IMR-90 (cell line): Measurements from ENCODE around the gene PDE5A. TPM values are rescaled to one million over a fixed set of nuclear protein-coding genes. Genes with fewer than 3 reads are reported as not detected.
A peak's percentile ranks its signal among the peaks of the same experiment; 100 is the strongest.

Experiments used
- ATAC-seq: fragments of 200-7000 bp; cut with Tn5 transposase; 2 replicates; pipeline ENCODE4 v1.9.1; 2020; ENCODE audit warnings: low read depth, mild to moderate bottlenecking, moderate library complexity
- BruUV-seq: library from RNA; stranded (reverse); fragments of 400-500 nt; replicated peaks from 2 replicates; lab custom pipeline; 2021; lab: Mats Ljungman, UMichigan
- CTCF ChIA-PET: fragments of 300-600 bp; formaldehyde crosslinking; extraction: SDS; loops from one replicate; lab custom pipeline; 2021; ENCODE audit warnings: antibody characterized with exemption; lab: Yijun Ruan, JAX
- POLR2A ChIA-PET: fragments of 300-600 bp; sonication (Branson Sonifier 250); formaldehyde crosslinking; loops from one replicate; lab custom pipeline; 2022; ENCODE audit warnings: antibody characterized with exemption; ENCODE audit not compliant: unreplicated experiment; lab: Charles Lee
- DNase-seq: peaks from one replicate; pipeline ENCODE4 v3.0.0; 2013
- H2AFZ ChIP-seq: replicated peaks from 2 replicates; pipeline ENCODE3; 2013; ENCODE audit warnings: low read length, mild to moderate bottlenecking; ENCODE audit not compliant: poor library complexity
- H2AK5ac ChIP-seq: 2 replicates; pipeline ENCODE4 v1.6.1; 2013; ENCODE audit warnings: low read depth, low read length, inconsistent platforms
- H2AK9ac ChIP-seq: replicated peaks from 2 replicates; pipeline ENCODE3; 2013; ENCODE audit warnings: mild to moderate bottlenecking, low read depth, low read length, moderate library complexity; ENCODE audit not compliant: poor library complexity
- H2BK120ac ChIP-seq: 2 replicates; pipeline ENCODE4 v1.6.1; 2013; ENCODE audit warnings: low read depth, low read length, inconsistent platforms
- H2BK15ac ChIP-seq: 3 replicates; pipeline ENCODE4 v1.6.1; 2013; ENCODE audit warnings: low read depth, low read length, inconsistent platforms
- H2BK20ac ChIP-seq: 2 replicates; pipeline ENCODE4 v1.6.1; 2013; ENCODE audit warnings: low read depth, mild to moderate bottlenecking, inconsistent platforms, low read length, moderate library complexity
- H2BK5ac ChIP-seq: 2 replicates; pipeline ENCODE4 v1.6.1; 2013; ENCODE audit warnings: mild to moderate bottlenecking, low read depth, low read length, inconsistent platforms; ENCODE audit not compliant: poor library complexity, severe bottlenecking
- H3K14ac ChIP-seq: replicated peaks from 2 replicates; pipeline ENCODE4 v1.6.1; 2013; ENCODE audit warnings: low read depth, low read length, inconsistent platforms
- H3K18ac ChIP-seq: 2 replicates; pipeline ENCODE4 v1.6.1; 2013; ENCODE audit warnings: low read depth, low read length, control low read depth
- H3K23ac ChIP-seq: 2 replicates; pipeline ENCODE4 v1.6.1; 2013; ENCODE audit warnings: low read depth, low read length, inconsistent platforms
- H3K27ac ChIP-seq: 2 replicates; pipeline ENCODE4 v1.5.1; 2013; ENCODE audit warnings: mild to moderate bottlenecking, control low read depth, low read length; ENCODE audit not compliant: insufficient read depth
- H3K27me3 ChIP-seq: 2 replicates; pipeline ENCODE4 v1.6.1; 2013; ENCODE audit warnings: low read length; ENCODE audit not compliant: control insufficient read depth, insufficient read depth
- H3K36me3 ChIP-seq: 2 replicates; pipeline ENCODE4 v1.6.1; 2013; ENCODE audit warnings: low read length, mixed read lengths; ENCODE audit not compliant: control insufficient read depth, insufficient read depth
- H3K4ac ChIP-seq: 2 replicates; pipeline ENCODE4 v1.6.1; 2013; ENCODE audit warnings: low read depth, low read length, inconsistent platforms
- H3K4me1 ChIP-seq: 2 replicates; pipeline ENCODE4 v1.6.1; 2013; ENCODE audit warnings: low read length, mixed read lengths; ENCODE audit not compliant: control insufficient read depth, insufficient read depth
- H3K4me2 ChIP-seq: 2 replicates; pipeline ENCODE4 v1.6.1; 2013; ENCODE audit warnings: low read depth, mild to moderate bottlenecking, control low read depth, low read length, moderate library complexity
- H3K4me3 ChIP-seq: 2 replicates; pipeline ENCODE4 v1.5.1; 2013; ENCODE audit warnings: low read depth, mild to moderate bottlenecking, control low read depth, low read length, moderate library complexity; ENCODE audit not compliant: insufficient read depth
- H3K56ac ChIP-seq: 2 replicates; pipeline ENCODE4 v1.6.1; 2013; ENCODE audit warnings: low read length, inconsistent platforms; ENCODE audit not compliant: insufficient read depth; ENCODE audit errors: extremely low read depth
- H3K79me1 ChIP-seq, 2 experiments: 2 replicates each; pipeline ENCODE4 v1.6.1; 2013; ENCODE audit warnings: low read length in 2 of 2, inconsistent platforms in 1 of 2, low read depth in 1 of 2
- H3K9ac ChIP-seq: 2 replicates; pipeline ENCODE4 v1.6.1; 2013; ENCODE audit warnings: low read depth, low read length, control low read depth
- H3K9me1 ChIP-seq: 2 replicates; pipeline ENCODE4 v1.6.1; 2013; ENCODE audit warnings: low read length, inconsistent platforms; ENCODE audit not compliant: insufficient read depth
- H3K9me3 ChIP-seq: 2 replicates; pipeline ENCODE4 v1.6.1; 2013; ENCODE audit warnings: low read length; ENCODE audit not compliant: control insufficient read depth, insufficient read depth
- H4K20me1 ChIP-seq: 2 replicates; pipeline ENCODE4 v1.6.1; 2013; ENCODE audit warnings: low read length, inconsistent platforms; ENCODE audit not compliant: insufficient read depth
- H4K5ac ChIP-seq: 2 replicates; pipeline ENCODE4 v1.6.1; 2013; ENCODE audit warnings: mild to moderate bottlenecking, low read depth, low read length, control low read depth
- H4K8ac ChIP-seq, 2 experiments: 2 replicates each; pipeline ENCODE4 v1.6.1; 2013; ENCODE audit warnings: low read depth in 2 of 2, low read length in 2 of 2, control low read depth in 1 of 2, inconsistent platforms in 1 of 2
- H4K91ac ChIP-seq: 2 replicates; pipeline ENCODE4 v1.6.1; 2013; ENCODE audit warnings: low read depth, low read length, inconsistent platforms; ENCODE audit not compliant: insufficient read depth
- BHLHE40 ChIP-seq: fragments of 150-350 bp; IDR thresholded peaks from 2 replicates; pipeline ENCODE4 v1.6.1; 2016; ENCODE audit warnings: mild to moderate bottlenecking, low read depth, low read length
- MXI1 ChIP-seq: IDR thresholded peaks from 2 replicates; pipeline ENCODE4 v1.6.1; 2012; ENCODE audit warnings: low read depth, mild to moderate bottlenecking, low read length, moderate library complexity, borderline replicate concordance
- RAD21 ChIP-seq: IDR thresholded peaks from 2 replicates; pipeline ENCODE4 v1.6.1; 2012; ENCODE audit warnings: low read length, improper control_type of control experiment
- RCOR1 ChIP-seq: IDR thresholded peaks from 2 replicates; pipeline ENCODE4 v1.6.1; 2012; ENCODE audit warnings: mild to moderate bottlenecking, low read length, improper control_type of control experiment; ENCODE audit not compliant: insufficient replicate concordance
- WGBS, 2 experiments: methylation state at CpG; one replicate each; pipeline versions ENCODE4 v1.1.5 to v1.1.7; 2013; ENCODE audit warnings: missing lambda C conversion rate in 2 of 2; ENCODE audit not compliant: insufficient read length in 1 of 2; ENCODE audit errors: extremely low coverage in 2 of 2; 5-methylcytosine and 5-hydroxymethylcytosine counted together
- dilution Hi-C: fragments of 300-500 bp; cut with HindIII; formaldehyde crosslinking; loops from one replicate; pipeline ENCODE4 v1.14.3; 2018; ENCODE audit warnings: low sequenced_read_pairs; ENCODE audit not compliant: unreplicated experiment
- in situ Hi-C: fragments of 300-500 bp; cut with MboI; formaldehyde crosslinking; loops from 3 replicates; pipeline ENCODE4 v1.14.3; 2019; ENCODE audit warnings: low sequenced_read_pairs, inconsistent platforms, mixed read lengths
- intact Hi-C: fragments of 100-400 bp; cut with micrococcal nuclease; formaldehyde crosslinking; loops from 2 replicates; pipeline ENCODE4 v1.10.0; 2022
- polyA plus RNA-seq, 3 experiments: library from polyadenylated mRNA; depleted of rRNA; stranded (reverse); fragments of >200 nt; gene quantifications; 2 replicates each; pipeline ENCODE4 v1.2.3, GENCODE V29; 2012; ENCODE audit warnings: low replicate concordance in 1 of 3
- total RNA-seq: library from RNA; depleted of rRNA; stranded (reverse); fragments of >200 nt; gene quantifications from 2 replicates; pipeline ENCODE4 v1.2.3, GENCODE V29; 2012

The PDE5A gene
- total and polyA plus RNA-seq, 2 of the 4 experiments (the other 2 are of a cell fraction), result 101 to 770 TPM

- TF ChIP-seq RAD21, result no peak
Measured at GRCh38 chr4:119626420-119626819, 2.2 kb downstream of the PDE5A start (continued).

- no CpG with 5 or more reads among the region's 2 CpGs for WGBS, 2 experiments
- Histone ChIP-seq H4K91ac (no peak overlapping the region), H2BK20ac (no peak overlapping the region), H3K56ac (peak overlapping the region; percentile 37; the same call in 1 of the 2 replicates), H3K4me3 (peak overlapping the region; percentile 93), H3K18ac (peak overlapping the region; percentile 99; the same call in 1 of the 2 replicates), H2BK15ac (no peak overlapping the region), H3K9me1 (no peaks in the 10 kb centered on the region; the same call in 1 of the 2 replicates), H3K27ac (peak overlapping the region; percentile 95; the same call in 1 of the 2 replicates), H4K20me1 (peaks cover 24% of the 10 kb centered on the region; the same call in 1 of the 2 replicates), H3K4me2 (peak overlapping the region; percentile 97; the same call in 1 of the 2 replicates), H2AK5ac (no peak overlapping the region), H3K27me3 (no peaks in the 10 kb centered on the region), H2BK120ac (peak overlapping the region; percentile 89; the same call in 1 of the 2 replicates), H4K8ac (peak overlapping the region; percentile 46 to 98; a peak in 1 of 4 replicates), H3K9me3 (no peaks in the 10 kb centered on the region), H3K4me1 (peaks cover 6% of the 10 kb centered on the region), H3K4ac (peak overlapping the region; percentile 10; the same call in 1 of the 2 replicates), H2AFZ (no peak overlapping the region), H3K14ac (no peak overlapping the region; the same call in 1 of the 2 replicates), H3K79me1 (peaks cover 0 to 25% of the 10 kb centered on the region in 2 experiments; a peak in 3 of 4 replicates), H4K5ac (no peak overlapping the region), H3K23ac (peak overlapping the region; percentile 24; the same call in 1 of the 2 replicates), H2BK5ac (peak overlapping the region; percentile 85), H2AK9ac (no peak overlapping the region), H3K36me3 (peaks cover 21% of the 10 kb centered on the region), H3K9ac (peak overlapping the region; percentile 100)
- in situ Hi-C loops (loop anchor here (5.0 to 10.0 kb wide), 2 partner anchors 311 to 427 kb away; no protein-coding TSS in a partner anchor), intact Hi-C loops (loop anchor here (2.0 to 10.0 kb wide), 5 partner anchors 67 to 643 kb away; no protein-coding TSS in a partner anchor), dilution Hi-C loops (no loop called here)
- ATAC-seq (no peak), DNase-seq (no peak)
- TF ChIP-seq MXI1, result no peak
- TF ChIP-seq RCOR1, result no peak
- no peak for TF ChIP-seq BHLHE40
- ChIA-PET POLR2A (interaction anchor here (0.6 to 3.5 kb wide), 7 partner anchors 31 to 327 kb away, joined by 3 to 41 read pairs (median 5); no protein-coding TSS in a partner anchor), CTCF (interaction anchor here (1.3 kb wide), 1 partner anchor 9 kb away, joined by 3 read pairs; no protein-coding TSS in a partner anchor)
- BruUV-seq, result no TSS peak
Measured at GRCh38 chr4:119625761-119626160, 2.8 kb downstream of the PDE5A start.
